Mucosa of rectum (tissue), 2 donors: Measurements from ENCODE around the gene NDUFS1.

Experiments
- H3K27ac ChIP-seq, 2 donors: one replicate each; pipeline ENCODE4 v1.7.0; 2013; ENCODE audit warnings: inconsistent platforms in 2 of 2, low read depth in 2 of 2, low read length in 2 of 2
- H3K27me3 ChIP-seq, 2 donors: one replicate each; pipeline ENCODE4 v1.7.0; 2013; ENCODE audit warnings: low read length in 2 of 2; ENCODE audit not compliant: control insufficient read depth in 2 of 2, insufficient read depth in 2 of 2
- H3K36me3 ChIP-seq, 2 donors: one replicate each; pipeline ENCODE4 v1.7.0; 2013; ENCODE audit warnings: low read length in 2 of 2; ENCODE audit not compliant: control insufficient read depth in 2 of 2, insufficient read depth in 2 of 2
- H3K4me1 ChIP-seq, 2 donors: one replicate each; pipeline ENCODE4 v1.7.0; 2013; ENCODE audit warnings: low read length in 2 of 2, mild to moderate bottlenecking in 1 of 2; ENCODE audit not compliant: control insufficient read depth in 2 of 2, insufficient read depth in 2 of 2
- H3K4me3 ChIP-seq, 2 donors: one replicate each; pipeline ENCODE4 v1.7.0; 2013; ENCODE audit warnings: low read length in 2 of 2
- H3K9ac ChIP-seq, 2 donors: one replicate each; pipeline ENCODE4 v1.7.0; 2013; ENCODE audit warnings: low read length in 2 of 2, low read depth in 1 of 2, mild to moderate bottlenecking in 1 of 2
- H3K9me3 ChIP-seq, 2 donors: one replicate each; pipeline ENCODE4 v1.7.0; 2013; ENCODE audit warnings: low read length in 2 of 2; ENCODE audit not compliant: control insufficient read depth in 2 of 2
- donor health status: healthy.
- donor health status: Normal muscosa, but diverticular disease.

NDUFS1 gene

DNA sequence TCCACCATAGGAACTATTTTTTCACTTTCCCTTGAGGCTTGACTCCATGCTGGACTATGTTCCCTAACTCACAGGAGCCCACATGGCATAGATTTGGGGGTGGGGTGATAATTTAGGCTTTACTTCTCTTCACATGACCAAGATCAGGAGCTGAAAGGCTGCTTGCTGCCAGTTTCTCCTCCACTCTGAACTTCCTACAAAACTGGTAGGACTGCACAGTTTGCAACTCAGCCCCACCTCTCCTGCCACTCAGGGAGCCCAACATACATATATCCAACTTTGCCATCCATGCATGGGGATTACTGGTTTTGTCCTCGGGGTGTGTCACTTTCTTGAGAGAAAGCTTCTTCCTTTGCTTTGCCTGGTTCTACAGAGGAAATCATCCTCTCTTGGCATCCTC is 87.4 kb downstream of the NDUFS1 start:
- H3K4me1 ChIP-seq, result no peaks in the 10 kb centered on the region
- peaks cover 0 to 4% of the 10 kb centered on the region in 2 donors for H3K36me3 ChIP-seq
- no peaks in the 10 kb centered on the region for H3K27me3 ChIP-seq
- H3K9ac ChIP-seq, result no peak overlapping the region
- H3K27ac ChIP-seq, result no peak overlapping the region
- H3K9me3 ChIP-seq, result no peaks in the 10 kb centered on the region
- no peak overlapping the region for H3K4me3 ChIP-seq

DNA sequence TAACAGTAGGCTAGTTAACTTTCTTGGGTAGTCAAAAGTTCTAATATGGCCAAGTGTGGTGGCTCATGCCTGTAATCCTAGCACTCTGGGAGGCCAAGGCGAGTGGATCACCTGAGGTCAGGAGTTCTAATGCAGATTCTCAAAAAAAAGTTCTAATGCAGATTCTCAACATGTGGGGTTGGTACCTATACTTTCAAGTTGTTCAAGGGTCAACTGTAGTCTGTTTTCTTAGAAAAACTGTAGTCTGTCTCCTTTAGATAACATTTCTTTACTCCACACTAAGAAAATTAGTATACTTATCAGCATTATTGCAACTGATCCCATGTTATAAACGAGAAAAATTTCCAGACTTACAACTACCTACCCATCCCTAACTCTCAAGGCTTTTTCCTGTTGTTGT is 89.8 kb downstream of the NDUFS1 start:
- Histone ChIP-seq H3K27ac (no peak overlapping the region), H3K27me3 (no peaks in the 10 kb centered on the region), H3K4me3 (no peak overlapping the region), H3K9ac (no peak overlapping the region), H3K36me3 (peaks cover 0 to 4% of the 10 kb centered on the region in 2 donors), H3K9me3 (no peaks in the 10 kb centered on the region), H3K4me1 (no peaks in the 10 kb centered on the region)

DNA sequence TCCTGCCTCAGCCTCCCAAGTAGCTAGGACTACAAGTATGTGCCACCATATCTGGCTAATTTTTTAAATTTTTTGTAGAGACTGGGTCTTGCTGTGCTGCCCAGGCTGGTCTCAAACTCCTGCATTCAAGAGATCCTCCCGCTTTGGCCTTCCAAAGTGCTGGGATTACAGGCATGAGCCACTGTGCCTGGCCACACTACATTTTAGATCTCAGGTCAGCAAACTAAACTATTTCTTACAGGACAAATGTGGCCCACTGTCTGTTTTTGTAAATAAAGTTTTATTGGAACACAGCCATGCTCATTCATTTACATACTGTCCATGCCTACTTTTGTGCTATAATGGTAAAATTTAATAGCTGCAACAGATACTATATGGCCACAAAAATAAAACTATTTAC is 91.0 kb downstream of the NDUFS1 start:
- Histone ChIP-seq H3K4me1 (no peaks in the 10 kb centered on the region), H3K27me3 (no peaks in the 10 kb centered on the region), H3K9ac (no peak overlapping the region), H3K36me3 (peaks cover 0 to 3% of the 10 kb centered on the region in 2 donors), H3K27ac (no peak overlapping the region), H3K4me3 (no peak overlapping the region), H3K9me3 (no peaks in the 10 kb centered on the region)
